IMR-90 (cell line): Measurements from ENCODE around the gene SEMA6A. TPM values are rescaled to one million over a fixed set of nuclear protein-coding genes. Genes with fewer than 3 reads are reported as not detected.

Experiments used
- ATAC-seq: fragments of 200-7000 bp; cut with Tn5 transposase; 2 replicates; pipeline ENCODE4 v1.9.1; 2020; ENCODE audit warnings: low read depth, mild to moderate bottlenecking, moderate library complexity
- BruUV-seq: library from RNA; stranded (reverse); fragments of 400-500 nt; replicated peaks from 2 replicates; lab custom pipeline; 2021; lab: Mats Ljungman, UMichigan
- CTCF ChIA-PET: fragments of 300-600 bp; formaldehyde crosslinking; extraction: SDS; loops from one replicate; lab custom pipeline; 2021; ENCODE audit warnings: antibody characterized with exemption; lab: Yijun Ruan, JAX
- POLR2A ChIA-PET: fragments of 300-600 bp; sonication (Branson Sonifier 250); formaldehyde crosslinking; loops from one replicate; lab custom pipeline; 2022; ENCODE audit warnings: antibody characterized with exemption; ENCODE audit not compliant: unreplicated experiment; lab: Charles Lee
- DNase-seq: peaks from one replicate; pipeline ENCODE4 v3.0.0; 2013
- H2AFZ ChIP-seq: replicated peaks from 2 replicates; pipeline ENCODE3; 2013; ENCODE audit warnings: low read length, mild to moderate bottlenecking; ENCODE audit not compliant: poor library complexity
- H2AK5ac ChIP-seq: 2 replicates; pipeline ENCODE4 v1.6.1; 2013; ENCODE audit warnings: low read depth, low read length, inconsistent platforms
- H2AK9ac ChIP-seq: replicated peaks from 2 replicates; pipeline ENCODE3; 2013; ENCODE audit warnings: mild to moderate bottlenecking, low read depth, low read length, moderate library complexity; ENCODE audit not compliant: poor library complexity
- H2BK120ac ChIP-seq: 2 replicates; pipeline ENCODE4 v1.6.1; 2013; ENCODE audit warnings: low read depth, low read length, inconsistent platforms
- H2BK15ac ChIP-seq: 3 replicates; pipeline ENCODE4 v1.6.1; 2013; ENCODE audit warnings: low read depth, low read length, inconsistent platforms
- H2BK20ac ChIP-seq: 2 replicates; pipeline ENCODE4 v1.6.1; 2013; ENCODE audit warnings: low read depth, mild to moderate bottlenecking, inconsistent platforms, low read length, moderate library complexity
- H2BK5ac ChIP-seq: 2 replicates; pipeline ENCODE4 v1.6.1; 2013; ENCODE audit warnings: mild to moderate bottlenecking, low read depth, low read length, inconsistent platforms; ENCODE audit not compliant: poor library complexity, severe bottlenecking
- H3K14ac ChIP-seq: replicated peaks from 2 replicates; pipeline ENCODE4 v1.6.1; 2013; ENCODE audit warnings: low read depth, low read length, inconsistent platforms
- H3K18ac ChIP-seq: 2 replicates; pipeline ENCODE4 v1.6.1; 2013; ENCODE audit warnings: low read depth, low read length, control low read depth
- H3K23ac ChIP-seq: 2 replicates; pipeline ENCODE4 v1.6.1; 2013; ENCODE audit warnings: low read depth, low read length, inconsistent platforms
- H3K27ac ChIP-seq: 2 replicates; pipeline ENCODE4 v1.5.1; 2013; ENCODE audit warnings: mild to moderate bottlenecking, control low read depth, low read length; ENCODE audit not compliant: insufficient read depth
- H3K27me3 ChIP-seq: 2 replicates; pipeline ENCODE4 v1.6.1; 2013; ENCODE audit warnings: low read length; ENCODE audit not compliant: control insufficient read depth, insufficient read depth
- H3K36me3 ChIP-seq: 2 replicates; pipeline ENCODE4 v1.6.1; 2013; ENCODE audit warnings: low read length, mixed read lengths; ENCODE audit not compliant: control insufficient read depth, insufficient read depth
- H3K4ac ChIP-seq: 2 replicates; pipeline ENCODE4 v1.6.1; 2013; ENCODE audit warnings: low read depth, low read length, inconsistent platforms
- H3K4me1 ChIP-seq: 2 replicates; pipeline ENCODE4 v1.6.1; 2013; ENCODE audit warnings: low read length, mixed read lengths; ENCODE audit not compliant: control insufficient read depth, insufficient read depth
- H3K4me2 ChIP-seq: 2 replicates; pipeline ENCODE4 v1.6.1; 2013; ENCODE audit warnings: low read depth, mild to moderate bottlenecking, control low read depth, low read length, moderate library complexity
- H3K4me3 ChIP-seq: 2 replicates; pipeline ENCODE4 v1.5.1; 2013; ENCODE audit warnings: low read depth, mild to moderate bottlenecking, control low read depth, low read length, moderate library complexity; ENCODE audit not compliant: insufficient read depth
- H3K56ac ChIP-seq: 2 replicates; pipeline ENCODE4 v1.6.1; 2013; ENCODE audit warnings: low read length, inconsistent platforms; ENCODE audit not compliant: insufficient read depth; ENCODE audit errors: extremely low read depth
- H3K79me1 ChIP-seq, 2 experiments: 2 replicates each; pipeline ENCODE4 v1.6.1; 2013; ENCODE audit warnings: low read length in 2 of 2, inconsistent platforms in 1 of 2, low read depth in 1 of 2
- H3K9ac ChIP-seq: 2 replicates; pipeline ENCODE4 v1.6.1; 2013; ENCODE audit warnings: low read depth, low read length, control low read depth
- H3K9me1 ChIP-seq: 2 replicates; pipeline ENCODE4 v1.6.1; 2013; ENCODE audit warnings: low read length, inconsistent platforms; ENCODE audit not compliant: insufficient read depth
- H3K9me3 ChIP-seq: 2 replicates; pipeline ENCODE4 v1.6.1; 2013; ENCODE audit warnings: low read length; ENCODE audit not compliant: control insufficient read depth, insufficient read depth
- H4K20me1 ChIP-seq: 2 replicates; pipeline ENCODE4 v1.6.1; 2013; ENCODE audit warnings: low read length, inconsistent platforms; ENCODE audit not compliant: insufficient read depth
- H4K5ac ChIP-seq: 2 replicates; pipeline ENCODE4 v1.6.1; 2013; ENCODE audit warnings: mild to moderate bottlenecking, low read depth, low read length, control low read depth
- H4K8ac ChIP-seq, 2 experiments: 2 replicates each; pipeline ENCODE4 v1.6.1; 2013; ENCODE audit warnings: low read depth in 2 of 2, low read length in 2 of 2, control low read depth in 1 of 2, inconsistent platforms in 1 of 2
- H4K91ac ChIP-seq: 2 replicates; pipeline ENCODE4 v1.6.1; 2013; ENCODE audit warnings: low read depth, low read length, inconsistent platforms; ENCODE audit not compliant: insufficient read depth
- BHLHE40 ChIP-seq: fragments of 150-350 bp; IDR thresholded peaks from 2 replicates; pipeline ENCODE4 v1.6.1; 2016; ENCODE audit warnings: mild to moderate bottlenecking, low read depth, low read length
- CEBPB ChIP-seq: IDR thresholded peaks from 2 replicates; pipeline ENCODE4 v1.6.1; 2012; ENCODE audit warnings: low read depth, low read length, improper control_type of control experiment
- CHD1 ChIP-seq: IDR thresholded peaks from 2 replicates; pipeline ENCODE4 v1.6.1; 2012; ENCODE audit warnings: low read depth, low read length, improper control_type of control experiment
- FOS ChIP-seq: fragments of 150-350 bp; IDR thresholded peaks from 2 replicates; pipeline ENCODE4 v1.6.1; 2016; ENCODE audit warnings: low read depth, low read length
- MAFK ChIP-seq: IDR thresholded peaks from 2 replicates; pipeline ENCODE4 v1.6.1; 2012; ENCODE audit warnings: low read depth, low read length, improper control_type of control experiment
- MAZ ChIP-seq: IDR thresholded peaks from 2 replicates; pipeline ENCODE4 v1.6.1; 2012; ENCODE audit warnings: low read depth, mild to moderate bottlenecking, low read length, improper control_type of control experiment, moderate library complexity, borderline replicate concordance
- MXI1 ChIP-seq: IDR thresholded peaks from 2 replicates; pipeline ENCODE4 v1.6.1; 2012; ENCODE audit warnings: low read depth, mild to moderate bottlenecking, low read length, moderate library complexity, borderline replicate concordance
- NFE2L2 ChIP-seq: fragments of 150-350 bp; IDR thresholded peaks from 2 replicates; pipeline ENCODE4 v1.6.1; 2016; ENCODE audit warnings: low read depth, mild to moderate bottlenecking, low read length
- POLR2A ChIP-seq: IDR thresholded peaks from 2 replicates; pipeline ENCODE4 v1.6.1; 2012; ENCODE audit warnings: mild to moderate bottlenecking, low read depth, low read length
- RAD21 ChIP-seq: IDR thresholded peaks from 2 replicates; pipeline ENCODE4 v1.6.1; 2012; ENCODE audit warnings: low read length, improper control_type of control experiment
- RFX5 ChIP-seq: IDR thresholded peaks from 2 replicates; pipeline ENCODE4 v1.8.0; 2012; ENCODE audit warnings: low read depth, mild to moderate bottlenecking, low read length, moderate library complexity
- SMC3 ChIP-seq: fragments of 150-350 bp; IDR thresholded peaks from 2 replicates; pipeline ENCODE4 v1.6.1; 2016; ENCODE audit warnings: low read depth, mild to moderate bottlenecking, antibody characterized with exemption, low read length, moderate library complexity
- WGBS, 2 experiments: methylation state at CpG; one replicate each; pipeline versions ENCODE4 v1.1.5 to v1.1.7; 2013; ENCODE audit warnings: missing lambda C conversion rate in 2 of 2; ENCODE audit not compliant: insufficient read length in 1 of 2; ENCODE audit errors: extremely low coverage in 2 of 2; 5-methylcytosine and 5-hydroxymethylcytosine counted together
- dilution Hi-C: fragments of 300-500 bp; cut with HindIII; formaldehyde crosslinking; loops from one replicate; pipeline ENCODE4 v1.14.3; 2018; ENCODE audit warnings: low sequenced_read_pairs; ENCODE audit not compliant: unreplicated experiment
- in situ Hi-C: fragments of 300-500 bp; cut with MboI; formaldehyde crosslinking; loops from 3 replicates; pipeline ENCODE4 v1.14.3; 2019; ENCODE audit warnings: low sequenced_read_pairs, inconsistent platforms, mixed read lengths
- intact Hi-C: fragments of 100-400 bp; cut with micrococcal nuclease; formaldehyde crosslinking; loops from 2 replicates; pipeline ENCODE4 v1.10.0; 2022
- polyA plus RNA-seq, 3 experiments: library from polyadenylated mRNA; depleted of rRNA; stranded (reverse); fragments of >200 nt; gene quantifications; 2 replicates each; pipeline ENCODE4 v1.2.3, GENCODE V29; 2012; ENCODE audit warnings: low replicate concordance in 1 of 3
- total RNA-seq: library from RNA; depleted of rRNA; stranded (reverse); fragments of >200 nt; gene quantifications from 2 replicates; pipeline ENCODE4 v1.2.3, GENCODE V29; 2012
- TF ChIP-seq, protein P1 (sequence below): fragments of 150-350 bp; IDR thresholded peaks from 2 replicates; pipeline ENCODE4 v1.6.1; 2017; ENCODE audit warnings: mild to moderate bottlenecking, antibody characterized with exemption, low read length, low read depth
- TF ChIP-seq, protein P2 (sequence below): fragments of 150-350 bp; IDR thresholded peaks from 2 replicates; pipeline ENCODE4 v1.6.1; 2016; ENCODE audit warnings: low read depth, mild to moderate bottlenecking, low read length, moderate library complexity, borderline replicate concordance

Gene SEMA6A
- total and polyA plus RNA-seq, 2 of the 4 experiments (the other 2 are of a cell fraction), result 0.27 to 0.36 TPM

DNA sequence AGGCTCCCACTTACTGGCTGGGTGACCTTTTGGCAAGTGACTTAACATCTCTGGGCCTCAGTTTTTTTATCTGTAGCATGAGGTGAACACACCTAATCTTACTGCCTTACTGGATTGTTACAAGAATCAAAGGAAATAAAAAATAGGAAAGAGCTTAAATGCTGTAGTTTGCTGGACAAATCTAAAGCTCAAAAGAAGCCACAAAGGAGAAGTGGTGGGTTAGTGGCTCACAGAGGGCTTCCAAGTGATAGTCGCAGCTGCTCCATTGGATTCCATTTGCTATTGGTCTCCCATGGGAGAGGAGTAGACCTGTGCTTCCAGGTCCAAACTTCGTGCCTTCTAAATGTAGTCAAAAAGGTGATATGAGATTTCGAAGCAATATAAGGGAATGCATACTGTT, 123.6 kb downstream of the SEMA6A start:
- Histone ChIP-seq H3K23ac (no peak overlapping the region), H3K79me1 (no peaks in the 10 kb centered on the region), H3K27me3 (peaks cover 13% of the 10 kb centered on the region), H3K18ac (no peak overlapping the region), H2AK9ac (no peak overlapping the region), H3K4me1 (0 out of 2 replicates have a peak, but pooled peaks cover 2% of the 10 kb centered on the region), H4K8ac (no peak overlapping the region), H3K9me3 (no peaks in the 10 kb centered on the region), H2BK5ac (no peak overlapping the region), H3K9me1 (peaks cover 9% of the 10 kb centered on the region; the same call in 1 of the 2 replicates), H2AFZ (no peak overlapping the region), H3K14ac (no peak overlapping the region), H3K27ac (no peak overlapping the region), H2BK120ac (no peak overlapping the region), H2BK20ac (no peak overlapping the region), H4K5ac (no peak overlapping the region), H3K56ac (no peak overlapping the region), H2BK15ac (no peak overlapping the region), H4K20me1 (peaks cover 11% of the 10 kb centered on the region; the same call in 1 of the 2 replicates), H3K4me3 (no peak overlapping the region), H3K9ac (no peak overlapping the region), H3K36me3 (no peaks in the 10 kb centered on the region), H3K4ac (no peak overlapping the region), H4K91ac (no peak overlapping the region), H3K4me2 (no peak overlapping the region), H2AK5ac (no peak overlapping the region)
- DNase-seq, result no peak
- BruUV-seq, result no TSS peak
- no CpG with 5 or more reads among the region's 3 CpGs for WGBS, 2 experiments
- intact Hi-C loops, result no loop called here
- CTCF ChIA-PET, result no interaction called here
- dilution Hi-C loops, result no loop called here
- POLR2A ChIA-PET, result no interaction called here
- no peak for ATAC-seq
- in situ Hi-C loops, result no loop called here
- TF ChIP-seq CHD1, result no peak
- no peak for TF ChIP-seq RAD21
- no peak for TF ChIP-seq MXI1
- TF ChIP-seq NFE2L2, result no peak
- no peak for TF ChIP-seq POLR2A
- TF ChIP-seq CEBPB, result no peak
- no peak for TF ChIP-seq SMC3
- TF ChIP-seq MAFK, result no peak
- TF ChIP-seq, protein P1, sequence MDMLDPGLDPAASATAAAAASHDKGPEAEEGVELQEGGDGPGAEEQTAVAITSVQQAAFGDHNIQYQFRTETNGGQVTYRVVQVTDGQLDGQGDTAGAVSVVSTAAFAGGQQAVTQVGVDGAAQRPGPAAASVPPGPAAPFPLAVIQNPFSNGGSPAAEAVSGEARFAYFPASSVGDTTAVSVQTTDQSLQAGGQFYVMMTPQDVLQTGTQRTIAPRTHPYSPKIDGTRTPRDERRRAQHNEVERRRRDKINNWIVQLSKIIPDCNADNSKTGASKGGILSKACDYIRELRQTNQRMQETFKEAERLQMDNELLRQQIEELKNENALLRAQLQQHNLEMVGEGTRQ, result no peak
- no peak for TF ChIP-seq BHLHE40
- no peak for TF ChIP-seq FOS
- no peak for TF ChIP-seq RFX5
- TF ChIP-seq, protein P2, sequence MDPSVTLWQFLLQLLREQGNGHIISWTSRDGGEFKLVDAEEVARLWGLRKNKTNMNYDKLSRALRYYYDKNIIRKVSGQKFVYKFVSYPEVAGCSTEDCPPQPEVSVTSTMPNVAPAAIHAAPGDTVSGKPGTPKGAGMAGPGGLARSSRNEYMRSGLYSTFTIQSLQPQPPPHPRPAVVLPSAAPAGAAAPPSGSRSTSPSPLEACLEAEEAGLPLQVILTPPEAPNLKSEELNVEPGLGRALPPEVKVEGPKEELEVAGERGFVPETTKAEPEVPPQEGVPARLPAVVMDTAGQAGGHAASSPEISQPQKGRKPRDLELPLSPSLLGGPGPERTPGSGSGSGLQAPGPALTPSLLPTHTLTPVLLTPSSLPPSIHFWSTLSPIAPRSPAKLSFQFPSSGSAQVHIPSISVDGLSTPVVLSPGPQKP, result no peak
- TF ChIP-seq MAZ, result no peak
